HepG2 (cell line): Measurements from ENCODE around the gene CACNA1D. TPM values are rescaled to one million over a fixed set of nuclear protein-coding genes. Genes with fewer than 3 reads are reported as not detected.

Source experiments
- ATAC-seq: fragments of 200-7000 bp; cut with Tn5 transposase; 3 replicates; pipeline ENCODE4 v1.9.1; 2020; ENCODE audit warnings: mild to moderate bottlenecking, moderate library complexity
- BruUV-seq: library from RNA; stranded (reverse); fragments of 400-500 nt; replicated peaks from 2 replicates; lab custom pipeline; 2021; lab: Mats Ljungman, UMichigan
- CTCF ChIA-PET: fragments of 300-600 bp; formaldehyde crosslinking; extraction: SDS; loops from one replicate; lab custom pipeline; 2021; ENCODE audit warnings: low total read pairs, inconsistent platforms, low intra/inter-chr PET ratio; lab: Yijun Ruan, JAX
- POLR2A ChIA-PET: fragments of 350-600 bp; sonication (Branson Sonifier 250); formaldehyde crosslinking; loops from one replicate; lab custom pipeline; 2020; ENCODE audit warnings: antibody characterized with exemption, inconsistent platforms; lab: Yijun Ruan, JAX
- DNase-seq: peaks from one replicate; pipeline ENCODE4 v3.0.0-alpha.2; 2015; ENCODE audit warnings: low spot score
- FAIRE-seq: peaks from 3 replicates; lab custom pipeline; 2011; peaks lifted over from hg19 to GRCh38; lab: Jason Lieb, UNC
- H2AFZ ChIP-seq: one replicate; pipeline ENCODE4 v1.6.1; 2011; ENCODE audit warnings: low read length, inconsistent platforms
- H3K27ac ChIP-seq: fragments of 300-600 bp; 3 replicates; pipeline ENCODE4 v1.8.0; 2011; ENCODE audit warnings: mixed run types, mild to moderate bottlenecking, mixed read lengths, low read length, inconsistent platforms; ENCODE audit not compliant: insufficient read depth; ENCODE audit errors: extremely low read length
- H3K27me3 ChIP-seq, 2 experiments: fragments of 200-600 bp in 1 of 2; 2 replicates in 1 of 2; 3 replicates in 1 of 2; pipeline versions ENCODE4 v1.6.0 to v1.8.0; 2011; ENCODE audit warnings: low read length in 2 of 2, mild to moderate bottlenecking in 2 of 2, moderate library complexity in 2 of 2, inconsistent platforms in 1 of 2; ENCODE audit not compliant: insufficient read depth in 2 of 2, control insufficient read depth in 1 of 2
- H3K36me3 ChIP-seq, 2 experiments: fragments of 200-600 bp in 1 of 2; replicated peaks in 1 of 2; 2 replicates in 1 of 2; 3 replicates in 1 of 2; pipeline versions ENCODE4 v1.5.1 to v1.8.0; 2011; ENCODE audit warnings: low read length in 2 of 2, inconsistent platforms in 1 of 2; ENCODE audit not compliant: insufficient read depth in 2 of 2, control insufficient read depth in 1 of 2
- H3K4me1 ChIP-seq: 2 replicates; pipeline ENCODE4 v1.5.1; 2012; ENCODE audit warnings: low read length, inconsistent platforms; ENCODE audit not compliant: insufficient read depth
- H3K4me2 ChIP-seq: 2 replicates; pipeline ENCODE4 v1.6.0; 2011; ENCODE audit warnings: low read depth, low read length, inconsistent platforms
- H3K4me3 ChIP-seq, 3 experiments: fragments of 200-600 bp in 1 of 3; sonication (generic), shearing (Covaris generic) in 1 of 3; replicated peaks in 1 of 3; 2 replicates each; pipeline ENCODE4 v1.5.1; 2011 to 2016; ENCODE audit warnings: low read length in 3 of 3, inconsistent platforms in 2 of 3, low read depth in 2 of 3, mild to moderate bottlenecking in 2 of 3, control low read depth in 1 of 3, mixed read lengths in 1 of 3; ENCODE audit not compliant: insufficient read depth in 1 of 3
- H3K79me2 ChIP-seq: one replicate; pipeline ENCODE4 v1.6.1; 2011; ENCODE audit warnings: low read length, inconsistent platforms; ENCODE audit not compliant: insufficient read depth
- H3K9ac ChIP-seq: 2 replicates; pipeline ENCODE4 v1.6.0; 2011; ENCODE audit warnings: mild to moderate bottlenecking, low read depth, low read length, inconsistent platforms; ENCODE audit not compliant: insufficient read depth
- H3K9me3 ChIP-seq: 2 replicates; pipeline ENCODE4 v1.5.1; 2012; ENCODE audit warnings: mild to moderate bottlenecking, low read length
- H4K20me1 ChIP-seq: 2 replicates; pipeline ENCODE4 v1.6.0; 2011; ENCODE audit warnings: inconsistent platforms, mild to moderate bottlenecking, low read length, moderate library complexity; ENCODE audit not compliant: insufficient read depth
- AHR ChIP-seq: IDR thresholded peaks from 2 replicates; pipeline ENCODE4 v1.6.1; 2018; ENCODE audit warnings: missing genetic modification reagents, missing compliant biosample characterization
- CBX1 ChIP-seq: IDR thresholded peaks from one replicate; pipeline ENCODE4 v1.6.1; 2016; ENCODE audit warnings: antibody characterized with exemption, low read depth
- GATAD2A ChIP-seq: IDR thresholded peaks from 2 replicates; pipeline ENCODE4 v1.6.1; 2016
- HMGA1 ChIP-seq: sonication (generic); formaldehyde crosslinking; conservative IDR thresholded peaks from 2 replicates; pipeline ENCODE4 v1.4.0; 2020; ENCODE audit warnings: missing genetic modification reagents
- HNF4G ChIP-seq, 2 experiments: sonication (generic) in 1 of 2; formaldehyde crosslinking in 1 of 2; IDR thresholded peaks; 2 replicates each; pipeline versions ENCODE4 v1.4.0 to v1.6.1; 2011 to 2020; ENCODE audit warnings: borderline replicate concordance in 2 of 2, low read depth in 2 of 2, mild to moderate bottlenecking in 2 of 2, low read length in 1 of 2, missing genetic modification reagents in 1 of 2, moderate library complexity in 1 of 2
- KAT8 ChIP-seq: IDR thresholded peaks from 2 replicates; pipeline ENCODE4 v1.6.1; 2016; ENCODE audit warnings: missing genetic modification reagents, missing compliant biosample characterization
- MTA1 ChIP-seq: sonication (generic); formaldehyde crosslinking; IDR thresholded peaks from 2 replicates; pipeline ENCODE4 v1.4.0; 2020; ENCODE audit warnings: missing genetic modification reagents, mild to moderate bottlenecking, borderline replicate concordance
- TBX2 ChIP-seq: sonication (generic); formaldehyde crosslinking; IDR thresholded peaks from 2 replicates; pipeline ENCODE4 v1.5.0; 2020; ENCODE audit warnings: missing genetic modification reagents, mild to moderate bottlenecking, borderline replicate concordance
- TOPORS ChIP-seq: sonication (generic); formaldehyde crosslinking; IDR thresholded peaks from 2 replicates; pipeline ENCODE4 v1.8.0; 2023; ENCODE audit warnings: mild to moderate bottlenecking, missing genetic modification reagents
- TP53 ChIP-seq: sonication (generic); formaldehyde crosslinking; conservative IDR thresholded peaks from 2 replicates; pipeline ENCODE4 v1.4.0; 2020; ENCODE audit warnings: missing genetic modification reagents
- ZNF251 ChIP-seq: sonication (generic); formaldehyde crosslinking; IDR thresholded peaks from 2 replicates; pipeline ENCODE4 v1.9.0; 2021; ENCODE audit warnings: mild to moderate bottlenecking, missing genetic modification reagents
- ZNF292 ChIP-seq: sonication (generic); formaldehyde crosslinking; IDR thresholded peaks from 2 replicates; pipeline ENCODE4 v1.8.1; 2022; ENCODE audit warnings: mild to moderate bottlenecking, low read depth, missing genetic modification reagents, borderline replicate concordance
- ZNF713 ChIP-seq: sonication (generic); formaldehyde crosslinking; IDR thresholded peaks from 2 replicates; pipeline ENCODE4 v1.4.0; 2020; ENCODE audit warnings: mild to moderate bottlenecking, missing genetic modification reagents
- ZNF768 ChIP-seq: sonication (generic); formaldehyde crosslinking; IDR thresholded peaks from 2 replicates; pipeline ENCODE4 v1.4.0; 2020; ENCODE audit warnings: missing genetic modification reagents
- WGBS: methylation state at CpG from one replicate; pipeline ENCODE4 v1.1.6; 2017; ENCODE audit warnings: low lambda C conversion rate; 5-methylcytosine and 5-hydroxymethylcytosine counted together
- in situ Hi-C: cut with HindIII; loops from 2 replicates; pipeline ENCODE4 v1.10.0; 2017; ENCODE audit warnings: low pct_unique_long_range_greater_than_20kb; ENCODE audit not compliant: extremely low pct_ligation_motif_present
- intact Hi-C: fragments of 100-400 bp; cut with micrococcal nuclease; formaldehyde crosslinking; loops from one replicate; pipeline ENCODE4 v1.10.0; 2022; ENCODE audit not compliant: unreplicated experiment
- polyA plus RNA-seq, 8 experiments: library from polyadenylated mRNA; depleted of rRNA in 3 of 8; stranded (reverse) in 7 of 8; unstranded in 1 of 8; fragments of >200 nt; fragmentation: Illumina TruSeq in 4 of 8; extraction: Trizol in 4 of 8; gene quantifications; 2 replicates each; pipeline versions ENCODE4 v1.2.1 to v1.2.3, GENCODE V29; 2011 to 2016; ENCODE audit warnings: low read depth in 4 of 8, missing spikeins in 1 of 8, mixed read lengths in 1 of 8; ENCODE audit not compliant: insufficient read depth in 1 of 8
- total RNA-seq, 5 experiments: library from RNA; depleted of rRNA; stranded (reverse); fragments of >200 nt; fragmentation: Illumina TruSeq; extraction: Trizol; gene quantifications; 2 replicates each; pipeline ENCODE4 v1.2.3, GENCODE V29; 2016; ENCODE audit warnings: low read depth in 1 of 5
- TF ChIP-seq, protein P1 (sequence below): sonication (generic); formaldehyde crosslinking; IDR thresholded peaks from 2 replicates; pipeline ENCODE4 v1.5.1; 2020; ENCODE audit warnings: mild to moderate bottlenecking, missing genetic modification reagents
- TF ChIP-seq, protein P2 (sequence below): IDR thresholded peaks from 2 replicates; pipeline ENCODE4 v1.6.1; 2016; ENCODE audit warnings: mild to moderate bottlenecking
- TF ChIP-seq, protein P3 (sequence below): sonication (generic); formaldehyde crosslinking; IDR thresholded peaks from 2 replicates; pipeline ENCODE4 v1.8.1; 2023; ENCODE audit warnings: mild to moderate bottlenecking, moderate library complexity, missing genetic modification reagents

Gene CACNA1D
- total and polyA plus RNA-seq, 2 of the 13 experiments (the other 11 are each of a cell fraction or from before 2014, with no cell fraction given), result 0.26 to 0.38 TPM

DNA sequence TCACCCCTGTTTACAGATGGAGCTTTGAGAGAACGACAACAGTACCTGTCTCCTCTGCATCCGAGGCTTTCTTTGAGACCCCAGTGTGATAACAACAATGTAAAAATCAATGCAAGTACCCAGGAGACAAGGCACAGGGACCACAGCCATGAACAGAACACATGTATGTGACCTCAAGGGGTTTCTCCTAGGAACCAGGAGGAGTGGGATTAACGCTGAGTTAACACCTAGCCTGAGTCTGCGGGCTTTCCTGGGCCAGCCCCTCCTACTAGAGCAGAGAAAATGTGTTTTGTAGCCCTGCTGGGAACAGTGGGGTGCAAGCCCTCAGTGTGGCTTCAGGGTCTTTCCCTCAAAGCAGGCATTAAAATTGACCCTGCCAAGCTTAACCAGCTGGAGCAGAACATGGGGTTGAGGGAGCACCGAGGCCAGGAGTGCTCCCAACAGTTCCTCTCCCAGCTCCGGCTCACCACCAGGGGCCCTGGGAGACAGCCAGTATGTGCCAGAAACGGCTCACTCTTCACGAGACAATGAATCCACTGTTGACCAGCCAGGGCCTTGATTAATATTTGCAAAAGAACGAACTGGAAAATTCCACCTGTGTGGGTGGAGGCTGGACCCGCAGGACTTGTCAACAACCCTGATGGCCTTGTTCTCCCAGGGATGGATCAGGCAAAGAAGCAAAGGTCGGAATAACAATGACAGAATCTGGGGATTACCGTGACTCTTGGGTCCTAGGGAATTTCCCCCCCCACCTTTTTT, 348.2 kb downstream of the CACNA1D start:
- H3K36me3 ChIP-seq, result peaks cover 11 to 29% of the 10 kb centered on the region in 2 experiments
- peak overlapping the region; percentile 98 for H3K4me2 ChIP-seq
- BruUV-seq, result no TSS peak
- H2AFZ ChIP-seq, result no peak overlapping the region
- DNase-seq, result peak; percentile 100
- H3K79me2 ChIP-seq, result peaks cover 81% of the 10 kb centered on the region
- WGBS, result 7% methylated on average over 7 of the region's 12 CpGs
- H3K9ac ChIP-seq, result peak overlapping the region; percentile 80
- in situ Hi-C loops (no loop called here), intact Hi-C loops (loop anchor here (2.0 to 5.0 kb wide), 3 partner anchors 35 to 48 kb away; partner anchors contain the start of gene SELENOK)
- peak overlapping the region; percentile 12 to 92 (median 40); a peak in 5 of 6 replicates for H3K4me3 ChIP-seq
- no peaks in the 10 kb centered on the region for H3K9me3 ChIP-seq
- H3K27me3 ChIP-seq, result no peaks in the 10 kb centered on the region; a peak in 1 of 5 replicates
- H3K4me1 ChIP-seq, result peaks cover 73% of the 10 kb centered on the region
- peak overlapping the region; percentile 98 for H3K27ac ChIP-seq
- POLR2A ChIA-PET, result interaction anchor here (0.6 to 6.5 kb wide), 9 partner anchors 11 to 364 kb away, joined by 3 to 156 read pairs (median 9); partner anchors contain the start of gene SELENOK
- no peaks in the 10 kb centered on the region for H4K20me1 ChIP-seq
- FAIRE-seq, result peak; percentile 99
- peak; percentile 72 for ATAC-seq
- CTCF ChIA-PET, result interaction anchor here (0.6 kb wide), 1 partner anchor 22 kb away, joined by 3 read pairs; no protein-coding TSS in a partner anchor
- TF ChIP-seq CBX1 (peak; percentile 54), MTA1 (CRISPR knock-in tag) (no peak), TP53 (0 out of 2 replicates have a peak, but pooled peaks have one; percentile 54), HNF4G (IDR thresholded peaks at IDR 0.05; ENCODE audit: borderline replicate concordance, low read depth, low read length) (peak; percentile 99), HNF4G (CRISPR knock-in tag; IDR thresholded peaks at IDR 0.05; ENCODE audit: borderline replicate concordance, low read depth) (0 out of 2 replicates have a peak, but pooled peaks have one; percentile 12), HMGA1 (no peak), ZNF713 (CRISPR knock-in tag) (no peak), KAT8 (CRISPR knock-in tag) (0 out of 2 replicates have a peak, but pooled peaks have one; percentile 16), ZNF768 (CRISPR knock-in tag) (no peak), ZNF292 (CRISPR knock-in tag) (peak; percentile 24; the same call in 1 of the 2 replicates), AHR (no peak), GATAD2A (CRISPR knock-in tag) (peak; percentile 88), TBX2 (peak; percentile 43; the same call in 1 of the 2 replicates), ZNF251 (no peak), TOPORS (no peak)
- TF ChIP-seq, protein P1, sequence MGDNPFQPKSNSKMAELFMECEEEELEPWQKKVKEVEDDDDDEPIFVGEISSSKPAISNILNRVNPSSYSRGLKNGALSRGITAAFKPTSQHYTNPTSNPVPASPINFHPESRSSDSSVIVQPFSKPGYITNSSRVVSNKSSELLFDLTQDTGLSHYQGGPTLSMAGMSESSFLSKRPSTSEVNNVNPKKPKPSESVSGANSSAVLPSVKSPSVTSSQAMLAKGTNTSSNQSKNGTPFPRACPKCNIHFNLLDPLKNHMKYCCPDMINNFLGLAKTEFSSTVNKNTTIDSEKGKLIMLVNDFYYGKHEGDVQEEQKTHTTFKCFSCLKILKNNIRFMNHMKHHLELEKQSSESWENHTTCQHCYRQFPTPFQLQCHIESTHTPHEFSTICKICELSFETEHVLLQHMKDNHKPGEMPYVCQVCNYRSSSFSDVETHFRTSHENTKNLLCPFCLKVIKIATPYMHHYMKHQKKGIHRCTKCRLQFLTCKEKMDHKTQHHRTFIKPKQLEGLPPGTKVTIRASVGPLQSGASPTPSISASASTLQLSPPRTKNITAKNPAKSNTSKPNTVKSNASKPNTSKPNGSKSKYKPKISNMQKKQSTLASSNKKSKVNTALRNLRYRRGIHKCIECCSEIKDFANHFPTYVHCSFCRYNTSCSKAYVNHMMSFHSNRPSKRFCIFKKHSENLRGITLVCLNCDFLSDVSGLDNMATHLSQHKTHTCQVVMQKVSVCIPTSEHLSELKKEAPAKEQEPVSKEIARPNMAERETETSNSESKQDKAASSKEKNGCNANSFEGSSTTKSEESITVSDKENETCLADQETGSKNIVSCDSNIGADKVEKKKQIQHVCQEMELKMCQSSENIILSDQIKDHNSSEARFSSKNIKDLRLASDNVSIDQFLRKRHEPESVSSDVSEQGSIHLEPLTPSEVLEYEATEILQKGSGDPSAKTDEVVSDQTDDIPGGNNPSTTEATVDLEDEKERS (CRISPR knock-in tag), result no peak
- TF ChIP-seq, protein P2, sequence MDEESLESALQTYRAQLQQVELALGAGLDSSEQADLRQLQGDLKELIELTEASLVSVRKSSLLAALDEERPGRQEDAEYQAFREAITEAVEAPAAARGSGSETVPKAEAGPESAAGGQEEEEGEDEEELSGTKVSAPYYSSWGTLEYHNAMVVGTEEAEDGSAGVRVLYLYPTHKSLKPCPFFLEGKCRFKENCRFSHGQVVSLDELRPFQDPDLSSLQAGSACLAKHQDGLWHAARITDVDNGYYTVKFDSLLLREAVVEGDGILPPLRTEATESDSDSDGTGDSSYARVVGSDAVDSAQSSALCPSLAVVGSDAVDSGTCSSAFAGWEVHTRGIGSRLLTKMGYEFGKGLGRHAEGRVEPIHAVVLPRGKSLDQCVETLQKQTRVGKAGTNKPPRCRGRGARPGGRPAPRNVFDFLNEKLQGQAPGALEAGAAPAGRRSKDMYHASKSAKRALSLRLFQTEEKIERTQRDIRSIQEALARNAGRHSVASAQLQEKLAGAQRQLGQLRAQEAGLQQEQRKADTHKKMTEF, result peak; percentile 81; the same call in 1 of the 2 replicates
- TF ChIP-seq, protein P3, sequence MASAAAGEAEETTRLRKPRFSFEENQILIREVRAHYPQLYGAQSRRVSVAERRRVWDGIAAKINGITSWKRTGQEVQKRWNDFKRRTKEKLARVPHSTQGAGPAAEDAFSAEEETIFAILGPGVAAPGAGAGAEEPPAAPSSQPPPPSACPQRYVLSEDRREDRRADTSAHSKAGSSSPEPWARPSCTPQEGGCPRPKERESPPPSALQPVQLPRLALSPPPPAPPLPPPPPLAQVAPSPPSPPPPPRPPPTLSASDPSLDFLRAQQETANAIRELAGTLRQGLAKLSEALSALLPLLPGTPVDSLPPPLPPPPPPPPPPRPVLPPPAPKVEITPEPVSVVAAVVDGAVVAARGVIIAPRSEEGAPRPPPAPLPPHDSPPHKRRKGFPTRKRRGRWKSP (CRISPR knock-in tag), result peak; percentile 51; the same call in 1 of the 2 replicates
